WTC11 (cell line): Measurements from ENCODE around the gene LHB. TPM values are rescaled to one million over a fixed set of nuclear protein-coding genes. Genes with fewer than 3 reads are reported as not detected.

Source experiments
- ATAC-seq: fragments of 200-7000 bp; cut with Tn5 transposase; 2 replicates; pipeline ENCODE4 v1.10.0; 2021; ENCODE audit warnings: mild to moderate bottlenecking, moderate library complexity
- CTCF ChIA-PET: fragments of 300-600 bp; sonication (Branson Sonifier 250); formaldehyde crosslinking; loops from one replicate; lab custom pipeline; 2021; ENCODE audit warnings: antibody characterized with exemption; lab: Charles Lee
- POLR2A ChIA-PET: fragments of 350-600 bp; sonication (Branson Sonifier 250); formaldehyde crosslinking; loops from one replicate; lab custom pipeline; 2021; ENCODE audit warnings: antibody characterized with exemption; lab: Charles Lee
- DNase-seq: peaks from one replicate; pipeline ENCODE4 v3.0.0; 2021; ENCODE audit warnings: low spot score
- H3K27ac Mint-ChIP-seq: 2 replicates; pipeline ENCODE4 v1.8.0; 2021; ENCODE audit warnings: mixed read lengths
- H3K27me3 Mint-ChIP-seq: 2 replicates; pipeline ENCODE4 v1.8.0; 2021; ENCODE audit warnings: low read depth, mild to moderate bottlenecking, moderate library complexity, mixed read lengths
- H3K36me3 Mint-ChIP-seq: 2 replicates; pipeline ENCODE4 v1.8.0; 2021; ENCODE audit warnings: mixed read lengths
- H3K4me1 Mint-ChIP-seq: 2 replicates; pipeline ENCODE4 v1.8.0; 2022; ENCODE audit warnings: mixed read lengths
- H3K4me3 Mint-ChIP-seq: 2 replicates; pipeline ENCODE4 v1.8.0; 2021; ENCODE audit warnings: mild to moderate bottlenecking, moderate library complexity, mixed read lengths
- H3K9me3 Mint-ChIP-seq: 2 replicates; pipeline ENCODE4 v1.8.0; 2021; ENCODE audit warnings: mixed read lengths
- AR ChIP-seq: fragments of 250-450 bp; sonication (Bioruptor Pico); IDR thresholded peaks from 2 replicates; pipeline ENCODE4 v1.9.0; 2021; ENCODE audit warnings: mild to moderate bottlenecking
- ARID4B ChIP-seq: sonication (generic); formaldehyde crosslinking; IDR thresholded peaks from 2 replicates; pipeline ENCODE4 v1.8.0; 2023; ENCODE audit warnings: missing genetic modification reagents, mild to moderate bottlenecking, borderline replicate concordance
- ATF6 ChIP-seq: sonication (generic); formaldehyde crosslinking; IDR thresholded peaks from 2 replicates; pipeline ENCODE4 v1.8.1; 2023; ENCODE audit warnings: mild to moderate bottlenecking, missing genetic modification reagents
- CREB1 ChIP-seq: sonication (generic); formaldehyde crosslinking; IDR thresholded peaks from 2 replicates; pipeline ENCODE4 v1.8.0; 2023; ENCODE audit warnings: mild to moderate bottlenecking, missing genetic modification reagents
- EMX1 ChIP-seq: fragments of 250-450 bp; sonication (Bioruptor Pico); IDR thresholded peaks from 2 replicates; pipeline ENCODE4 v1.8.0; 2021; ENCODE audit warnings: mild to moderate bottlenecking
- JUN ChIP-seq: sonication (generic); formaldehyde crosslinking; IDR thresholded peaks from 2 replicates; pipeline ENCODE4 v1.8.0; 2023; ENCODE audit warnings: mild to moderate bottlenecking, missing genetic modification reagents
- ZMAT4 ChIP-seq: fragments of 250-450 bp; sonication (Bioruptor Pico); IDR thresholded peaks from 2 replicates; pipeline ENCODE4 v1.9.0; 2021; ENCODE audit warnings: mild to moderate bottlenecking
- ZNF281 ChIP-seq: sonication (generic); formaldehyde crosslinking; IDR thresholded peaks from 2 replicates; pipeline ENCODE4 v1.8.0; 2023; ENCODE audit warnings: mild to moderate bottlenecking, missing genetic modification reagents
- microRNA-seq: library from miRNA; unstranded; fragments of <30 nt; microRNA quantifications from one replicate; pipeline ENCODE4 v1.2.0, GENCODE V29; 2022; ENCODE audit warnings: borderline number of aligned reads
- total RNA-seq: library from RNA; stranded (reverse); gene quantifications from 3 replicates; pipeline ENCODE4 v1.2.3, GENCODE V29; 2021
- TF ChIP-seq, protein P1 (sequence below): sonication (generic); formaldehyde crosslinking; IDR thresholded peaks from 2 replicates; pipeline ENCODE4 v1.8.0; 2022; ENCODE audit warnings: mild to moderate bottlenecking, missing genetic modification reagents
- TF ChIP-seq, protein P2 (sequence below): sonication (generic); formaldehyde crosslinking; IDR thresholded peaks from 2 replicates; pipeline ENCODE4 v1.8.1; 2023; ENCODE audit warnings: mild to moderate bottlenecking, missing genetic modification reagents

LHB gene
- total RNA-seq, 1 experiment from 2014 or later = not detected

DNA sequence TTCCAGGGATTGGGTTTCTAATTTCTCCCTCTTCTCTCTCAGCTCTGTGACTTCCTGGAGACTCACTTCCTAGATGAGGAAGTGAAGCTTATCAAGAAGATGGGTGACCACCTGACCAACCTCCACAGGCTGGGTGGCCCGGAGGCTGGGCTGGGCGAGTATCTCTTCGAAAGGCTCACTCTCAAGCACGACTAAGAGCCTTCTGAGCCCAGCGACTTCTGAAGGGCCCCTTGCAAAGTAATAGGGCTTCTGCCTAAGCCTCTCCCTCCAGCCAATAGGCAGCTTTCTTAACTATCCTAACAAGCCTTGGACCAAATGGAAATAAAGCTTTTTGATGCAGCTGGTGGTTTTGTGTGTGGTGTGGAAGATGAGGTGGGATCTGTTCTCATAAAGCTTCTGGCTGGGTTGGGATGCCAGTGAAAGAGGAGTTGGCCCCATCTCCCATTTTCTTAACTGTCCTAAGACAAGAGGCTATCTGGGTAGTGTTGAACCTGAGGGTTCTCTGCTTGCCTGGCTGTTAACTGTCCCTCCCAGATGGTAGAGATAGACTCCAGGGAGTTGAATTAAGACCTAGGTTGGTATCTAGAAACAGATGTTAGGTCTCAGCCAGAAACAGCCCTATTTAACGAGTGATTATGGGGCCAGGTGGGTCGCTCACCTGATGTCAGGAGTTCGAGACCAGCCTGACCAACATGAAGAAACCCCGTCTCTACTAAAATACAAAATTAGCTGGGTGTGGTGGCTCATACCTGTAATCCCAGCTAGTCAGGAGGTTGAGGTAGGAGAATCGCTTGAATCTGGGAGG, 50.1 kb downstream of the LHB start:
- Mint-ChIP-seq H3K9me3 (peaks cover 4% of the 10 kb centered on the region), H3K4me3 (peak overlapping the region; percentile 99), H3K36me3 (peaks cover 45% of the 10 kb centered on the region), H3K27ac (no peak overlapping the region), H3K4me1 (peaks cover 39% of the 10 kb centered on the region), H3K27me3 (no peaks in the 10 kb centered on the region)
- no peak for DNase-seq
- no peak for ATAC-seq
- CTCF ChIA-PET = interaction anchor here (0.5 to 2.6 kb wide), 6 partner anchors 9 to 236 kb away, joined by 3 to 13 read pairs (median 6); partner anchors contain the start of genes GYS1 and RUVBL2
- POLR2A ChIA-PET = interaction anchor here (1.3 to 1.5 kb wide), 2 partner anchors 12 to 27 kb away, joined by 3 to 4 read pairs; partner anchors contain the start of genes BAX and RUVBL2
- TF ChIP-seq JUN (CRISPR knock-in tag) (no peak), ZMAT4 (CRISPR knock-in tag) (peak; percentile 60; the same call in 1 of the 2 replicates), ARID4B (CRISPR knock-in tag) (no peak), AR (CRISPR knock-in tag) (0 out of 2 replicates have a peak, but pooled peaks have one; percentile 41), ZNF281 (no peak), CREB1 (CRISPR knock-in tag) (no peak), ATF6 (CRISPR knock-in tag) (no peak), EMX1 (CRISPR knock-in tag) (0 out of 2 replicates have a peak, but pooled peaks have one; percentile 7)
- TF ChIP-seq, protein P1, sequence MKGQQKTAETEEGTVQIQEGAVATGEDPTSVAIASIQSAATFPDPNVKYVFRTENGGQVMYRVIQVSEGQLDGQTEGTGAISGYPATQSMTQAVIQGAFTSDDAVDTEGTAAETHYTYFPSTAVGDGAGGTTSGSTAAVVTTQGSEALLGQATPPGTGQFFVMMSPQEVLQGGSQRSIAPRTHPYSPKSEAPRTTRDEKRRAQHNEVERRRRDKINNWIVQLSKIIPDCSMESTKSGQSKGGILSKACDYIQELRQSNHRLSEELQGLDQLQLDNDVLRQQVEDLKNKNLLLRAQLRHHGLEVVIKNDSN (CRISPR knock-in tag) = no peak
- TF ChIP-seq, protein P2, sequence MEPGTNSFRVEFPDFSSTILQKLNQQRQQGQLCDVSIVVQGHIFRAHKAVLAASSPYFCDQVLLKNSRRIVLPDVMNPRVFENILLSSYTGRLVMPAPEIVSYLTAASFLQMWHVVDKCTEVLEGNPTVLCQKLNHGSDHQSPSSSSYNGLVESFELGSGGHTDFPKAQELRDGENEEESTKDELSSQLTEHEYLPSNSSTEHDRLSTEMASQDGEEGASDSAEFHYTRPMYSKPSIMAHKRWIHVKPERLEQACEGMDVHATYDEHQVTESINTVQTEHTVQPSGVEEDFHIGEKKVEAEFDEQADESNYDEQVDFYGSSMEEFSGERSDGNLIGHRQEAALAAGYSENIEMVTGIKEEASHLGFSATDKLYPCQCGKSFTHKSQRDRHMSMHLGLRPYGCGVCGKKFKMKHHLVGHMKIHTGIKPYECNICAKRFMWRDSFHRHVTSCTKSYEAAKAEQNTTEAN (CRISPR knock-in tag) = no peak

Small RNA genes lying within 50 kb of the gene (microRNA-seq; reads per million reads assigned to microRNA genes)
- 1.0 reads per million for gene MIR6798

Other genes starting within 250 kb of the LHB start
- gene BCAT2, start 206.1 kb downstream of the LHB start, total RNA-seq = 38.7 to 48.5 TPM (median 47.7 TPM) in 3 replicates
- gene HSD17B14, start 180.6 kb downstream of the LHB start, total RNA-seq = 11.4 to 18.2 TPM (median 17.0 TPM) in 3 replicates
- 14.8 to 17.7 TPM (median 16.8 TPM) in 3 replicates for gene PLEKHA4, start 148.5 kb downstream of the LHB start, total RNA-seq
- gene PPP1R15A, start 144.7 kb downstream of the LHB start, total RNA-seq = 17.0 to 19.5 TPM (median 17.9 TPM) in 3 replicates
- 3.1 to 5.6 TPM (median 3.9 TPM) in 3 replicates for gene TULP2, start 118.3 kb downstream of the LHB start, total RNA-seq
- gene NUCB1, start 116.8 kb downstream of the LHB start, total RNA-seq = 145 to 153 TPM (median 149 TPM) in 3 replicates
- gene DHDH, start 83.4 kb downstream of the LHB start, total RNA-seq = 3.0 to 3.4 TPM (median 3.1 TPM) in 3 replicates
- gene BAX, start 62.2 kb downstream of the LHB start, total RNA-seq = 346 to 387 TPM (median 351 TPM) in 3 replicates
- 1,061 to 1,225 TPM (median 1,202 TPM) in 3 replicates for gene FTL, start 51.8 kb downstream of the LHB start, total RNA-seq
- 45.9 to 52.0 TPM (median 46.1 TPM) in 3 replicates for gene GYS1, start 23.8 kb downstream of the LHB start, total RNA-seq
- gene RUVBL2, start 23.2 kb downstream of the LHB start, total RNA-seq = 168 to 178 TPM (median 169 TPM) in 3 replicates
- gene CGB3, start 7.2 kb upstream of the LHB start, total RNA-seq = not detected in 3 replicates
- gene CGB2, start 14.8 kb upstream of the LHB start, total RNA-seq = 1.1 to 1.2 TPM in 2 of 3 replicates, not detected in the other
- gene CGB1, start 19.8 kb upstream of the LHB start, total RNA-seq = 0.87 TPM in 1 of 3 replicates, not detected in the others
- gene CGB5, start 26.8 kb upstream of the LHB start, total RNA-seq = 0.30 to 0.62 TPM (median 0.35 TPM) in 3 replicates
- 0.31 TPM in 1 of 3 replicates, not detected in the others for gene CGB8, start 32.0 kb upstream of the LHB start, total RNA-seq
- gene CGB7, start 40.7 kb upstream of the LHB start, total RNA-seq = 1.6 to 2.9 TPM (median 2.7 TPM) in 3 replicates
- 3.9 to 7.7 TPM (median 5.0 TPM) in 3 replicates for gene NTF4, start 47.7 kb upstream of the LHB start, total RNA-seq
- gene KCNA7, start 55.6 kb upstream of the LHB start, total RNA-seq = 0.09 TPM in 3 replicates
- gene SNRNP70, start 68.4 kb upstream of the LHB start, total RNA-seq = 253 to 267 TPM (median 266 TPM) in 3 replicates
- gene LIN7B, start 97.3 kb upstream of the LHB start, total RNA-seq = 5.1 to 5.7 TPM (median 5.1 TPM) in 3 replicates
- gene C19orf73, start 102.1 kb upstream of the LHB start, total RNA-seq = 3.1 to 3.4 TPM (median 3.2 TPM) in 3 replicates
- 25.5 to 30.1 TPM (median 27.3 TPM) in 3 replicates for gene PPFIA3, start 102.5 kb upstream of the LHB start, total RNA-seq
- 1.9 to 5.0 TPM (median 4.6 TPM) in 3 replicates for gene HRC, start 138.3 kb upstream of the LHB start, total RNA-seq
- 15.5 to 24.8 TPM (median 23.6 TPM) in 3 replicates for gene TRPM4, start 140.7 kb upstream of the LHB start, total RNA-seq